Type B pancreatic cell (in vitro differentiated cells): ENCODE results near the gene CENPB. TPM values are rescaled to one million over a fixed set of nuclear protein-coding genes. Genes with fewer than 3 reads are reported as not detected.

Experiments
- DNase-seq: peaks from one replicate; pipeline ENCODE4 v3.0.0; 2021; ENCODE audit warnings: mixed read lengths; ENCODE audit not compliant: unreplicated experiment; ENCODE audit errors: extremely low spot score
- H3K27ac Mint-ChIP-seq: 2 replicates; pipeline ENCODE4 v1.8.0; 2021; ENCODE audit warnings: mild to moderate bottlenecking, mixed read lengths
- H3K27me3 Mint-ChIP-seq: 2 replicates; pipeline ENCODE4 v1.8.0; 2021; ENCODE audit warnings: mixed read lengths
- H3K36me3 Mint-ChIP-seq: 2 replicates; pipeline ENCODE4 v1.8.0; 2021; ENCODE audit warnings: mixed read lengths
- H3K4me1 Mint-ChIP-seq: one replicate; pipeline ENCODE4 v1.8.0; 2021; ENCODE audit warnings: mixed read lengths; ENCODE audit not compliant: unreplicated experiment
- H3K4me3 Mint-ChIP-seq: 2 replicates; pipeline ENCODE4 v1.8.0; 2021; ENCODE audit warnings: mild to moderate bottlenecking, mixed read lengths
- H3K9me3 Mint-ChIP-seq: 2 replicates; pipeline ENCODE4 v1.8.0; 2021; ENCODE audit warnings: mixed read lengths
- total RNA-seq: library from RNA; stranded (reverse); gene quantifications from 2 replicates; pipeline ENCODE4 v1.2.1, GENCODE V29; 2021; ENCODE audit warnings: low replicate concordance
- TF ChIP-seq, protein P1 (sequence below): fragments of 200-600 bp; sonication (generic); conservative IDR thresholded peaks from 2 replicates; pipeline ENCODE4 v1.5.0; 2021; ENCODE audit warnings: antibody characterized with exemption, mild to moderate bottlenecking

Gene CENPB
- total RNA-seq, 1 donor from 2014 or later: 63.2 TPM

DNA sequence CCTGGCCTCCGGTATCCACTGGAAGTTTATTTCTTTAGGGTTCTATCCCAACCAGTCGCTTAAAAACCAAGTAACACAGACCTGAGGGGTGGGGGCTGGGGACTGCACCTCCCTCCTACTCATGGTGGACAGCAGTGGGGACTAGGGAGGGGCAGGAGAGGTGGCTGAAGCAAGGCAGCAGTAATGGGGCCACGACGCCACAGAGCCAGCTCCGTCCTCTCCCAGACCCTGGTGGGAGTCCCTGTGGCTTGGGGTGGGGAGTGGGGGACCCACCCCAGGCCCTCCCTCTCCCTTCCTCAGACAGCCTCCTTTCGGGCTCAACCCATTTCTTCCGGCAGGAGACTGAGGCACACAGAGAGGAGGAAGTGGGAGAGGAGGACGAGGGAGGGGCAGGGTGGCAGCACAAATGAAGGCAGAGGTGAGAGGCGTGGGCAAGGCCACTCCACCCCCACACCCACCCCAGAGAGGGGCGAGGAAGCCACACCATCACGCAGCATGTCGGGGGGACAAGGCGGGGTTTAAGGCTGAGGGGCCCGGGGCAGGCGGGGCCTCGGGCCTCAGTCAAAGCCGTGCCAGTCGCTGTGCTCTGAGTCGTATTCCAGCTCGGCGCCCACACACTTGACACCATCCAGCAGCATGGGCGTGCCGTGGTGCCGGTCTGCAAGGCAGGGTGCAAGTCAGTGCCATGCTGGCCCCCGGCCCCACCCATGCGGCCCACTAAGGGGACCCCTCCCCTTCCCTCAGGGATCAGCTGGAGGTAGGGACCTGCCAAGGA lies 32.9 kb downstream of the CENPB start:
- peaks cover 28% of the 10 kb centered on the region for H3K27me3 Mint-ChIP-seq
- no peaks in the 10 kb centered on the region for H3K36me3 Mint-ChIP-seq
- H3K4me1 Mint-ChIP-seq: peaks cover 3% of the 10 kb centered on the region
- H3K27ac Mint-ChIP-seq: no peak overlapping the region
- no peaks in the 10 kb centered on the region for H3K9me3 Mint-ChIP-seq
- no peak for DNase-seq
- TF ChIP-seq, protein P1, sequence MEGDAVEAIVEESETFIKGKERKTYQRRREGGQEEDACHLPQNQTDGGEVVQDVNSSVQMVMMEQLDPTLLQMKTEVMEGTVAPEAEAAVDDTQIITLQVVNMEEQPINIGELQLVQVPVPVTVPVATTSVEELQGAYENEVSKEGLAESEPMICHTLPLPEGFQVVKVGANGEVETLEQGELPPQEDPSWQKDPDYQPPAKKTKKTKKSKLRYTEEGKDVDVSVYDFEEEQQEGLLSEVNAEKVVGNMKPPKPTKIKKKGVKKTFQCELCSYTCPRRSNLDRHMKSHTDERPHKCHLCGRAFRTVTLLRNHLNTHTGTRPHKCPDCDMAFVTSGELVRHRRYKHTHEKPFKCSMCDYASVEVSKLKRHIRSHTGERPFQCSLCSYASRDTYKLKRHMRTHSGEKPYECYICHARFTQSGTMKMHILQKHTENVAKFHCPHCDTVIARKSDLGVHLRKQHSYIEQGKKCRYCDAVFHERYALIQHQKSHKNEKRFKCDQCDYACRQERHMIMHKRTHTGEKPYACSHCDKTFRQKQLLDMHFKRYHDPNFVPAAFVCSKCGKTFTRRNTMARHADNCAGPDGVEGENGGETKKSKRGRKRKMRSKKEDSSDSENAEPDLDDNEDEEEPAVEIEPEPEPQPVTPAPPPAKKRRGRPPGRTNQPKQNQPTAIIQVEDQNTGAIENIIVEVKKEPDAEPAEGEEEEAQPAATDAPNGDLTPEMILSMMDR: no peak
- no peak overlapping the region for H3K4me3 Mint-ChIP-seq

DNA sequence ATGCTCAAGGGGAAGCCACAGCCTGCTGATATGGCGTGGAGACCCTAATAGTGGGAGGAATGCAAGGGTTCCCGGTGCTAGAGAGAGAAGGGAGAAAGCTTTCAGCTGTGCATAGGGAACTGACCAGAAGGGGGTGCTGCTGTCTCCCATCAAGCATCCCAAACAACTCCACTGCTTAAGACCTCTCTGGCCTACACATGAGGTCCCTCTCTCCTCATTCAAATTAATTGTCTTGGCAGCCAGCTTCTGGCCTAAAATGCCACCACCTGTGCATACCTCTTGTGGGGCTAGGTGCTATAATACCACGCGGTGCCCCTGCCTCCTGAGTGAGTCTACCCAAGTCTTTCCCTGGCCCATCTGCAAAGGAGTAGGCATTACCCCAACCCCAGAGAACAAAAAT lies 33.4 kb downstream of the CENPB start:
- H3K9me3 Mint-ChIP-seq: no peaks in the 10 kb centered on the region
- H3K36me3 Mint-ChIP-seq: no peaks in the 10 kb centered on the region
- TF ChIP-seq, protein P1: peak; percentile 80
- H3K4me3 Mint-ChIP-seq: peak overlapping the region; percentile 49
- no peak for DNase-seq
- H3K27ac Mint-ChIP-seq: no peak overlapping the region
- peaks cover 3% of the 10 kb centered on the region for H3K4me1 Mint-ChIP-seq
- peaks cover 31% of the 10 kb centered on the region for H3K27me3 Mint-ChIP-seq

DNA sequence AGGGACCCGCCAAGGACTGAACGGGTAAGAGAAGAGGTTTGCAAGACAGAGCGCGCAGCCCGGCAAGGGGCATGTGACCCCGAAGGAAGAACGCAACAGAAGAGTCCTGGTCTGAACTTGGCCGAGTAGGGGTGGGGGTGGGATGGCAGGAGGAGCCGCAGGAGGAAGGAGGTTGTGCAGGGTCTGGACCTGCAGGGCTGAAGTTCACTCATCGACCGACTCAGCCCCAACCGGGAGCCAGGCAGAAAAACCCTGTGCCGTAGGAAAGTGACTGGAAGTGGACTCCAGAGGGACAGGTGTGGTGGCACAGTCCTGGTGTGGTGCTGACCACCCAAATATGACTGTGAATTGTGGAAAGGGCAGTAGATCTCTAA lies 34.2 kb downstream of the CENPB start:
- no peaks in the 10 kb centered on the region for H3K36me3 Mint-ChIP-seq
- peak overlapping the region; percentile 66 for H3K27ac Mint-ChIP-seq
- DNase-seq: no peak
- H3K27me3 Mint-ChIP-seq: peaks cover 36% of the 10 kb centered on the region
- H3K9me3 Mint-ChIP-seq: no peaks in the 10 kb centered on the region
- peaks cover 3% of the 10 kb centered on the region for H3K4me1 Mint-ChIP-seq
- TF ChIP-seq, protein P1: no peak
- peak overlapping the region; percentile 74 for H3K4me3 Mint-ChIP-seq

DNA sequence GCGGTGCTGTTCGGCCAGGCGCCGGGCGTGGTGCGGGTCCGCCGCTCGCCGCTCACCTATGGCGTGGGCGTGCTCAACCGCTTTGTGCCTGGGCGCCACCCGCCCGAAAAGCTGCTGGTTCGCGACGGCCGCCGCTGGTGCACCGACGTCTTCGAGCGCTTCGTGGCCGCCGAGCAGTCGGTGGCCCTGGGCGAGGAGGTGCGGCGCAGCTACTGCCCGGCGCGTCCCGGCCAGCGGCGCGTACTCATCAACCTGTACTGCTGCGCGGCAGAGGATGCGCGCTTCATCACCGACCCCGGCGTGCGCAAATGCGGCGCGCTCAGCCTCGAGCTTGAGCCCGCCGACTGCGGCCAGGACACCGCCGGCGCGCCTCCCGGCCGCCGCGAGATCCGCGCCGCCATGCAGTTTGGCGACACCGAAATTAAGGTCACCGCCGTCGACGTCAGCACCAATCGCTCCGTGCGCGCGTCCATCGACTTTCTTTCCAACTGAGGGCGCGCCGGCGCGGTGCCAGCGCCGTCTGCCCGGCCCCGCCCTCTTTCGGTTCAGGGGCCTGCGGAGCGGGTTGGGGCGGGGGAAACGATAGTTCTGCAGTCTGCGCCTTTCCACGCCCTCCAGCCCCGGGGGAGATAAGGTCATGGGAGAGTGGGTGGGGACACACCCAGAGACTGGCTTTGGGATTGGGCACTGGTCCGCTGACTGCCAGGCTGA lies 34.7 kb downstream of the CENPB start:
- peak overlapping the region; percentile 66 for H3K27ac Mint-ChIP-seq
- peak overlapping the region; percentile 74 for H3K4me3 Mint-ChIP-seq
- no peak for DNase-seq
- TF ChIP-seq, protein P1: no peak
- H3K4me1 Mint-ChIP-seq: peaks cover 3% of the 10 kb centered on the region
- H3K27me3 Mint-ChIP-seq: peaks cover 41% of the 10 kb centered on the region
- no peaks in the 10 kb centered on the region for H3K9me3 Mint-ChIP-seq
- H3K36me3 Mint-ChIP-seq: no peaks in the 10 kb centered on the region

DNA sequence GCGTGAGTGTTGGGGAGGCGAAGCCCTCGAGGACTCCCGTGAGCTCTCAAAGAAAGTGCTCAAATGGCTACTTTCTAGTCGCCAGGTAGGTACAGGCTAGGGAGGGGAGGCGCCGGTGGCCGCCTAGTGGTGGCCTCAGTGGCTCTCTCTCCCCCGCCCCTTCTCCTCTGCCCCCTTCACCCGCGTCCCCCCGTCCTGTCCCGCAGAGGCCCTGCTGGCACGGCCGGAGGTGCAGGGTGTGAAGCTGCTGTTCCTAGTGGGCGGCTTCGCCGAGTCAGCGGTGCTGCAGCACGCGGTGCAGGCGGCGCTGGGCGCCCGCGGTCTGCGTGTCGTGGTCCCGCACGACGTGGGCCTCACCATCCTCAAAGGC lies 35.2 kb downstream of the CENPB start:
- Mint-ChIP-seq H3K27me3 (peaks cover 47% of the 10 kb centered on the region), H3K9me3 (no peaks in the 10 kb centered on the region)

More for the DNA sequence above, 35.2 kb downstream of the CENPB start:
- no peak overlapping the region for H3K4me3 Mint-ChIP-seq
- no peaks in the 10 kb centered on the region for H3K36me3 Mint-ChIP-seq
- TF ChIP-seq, protein P1: peak; percentile 52
- H3K27ac Mint-ChIP-seq: no peak overlapping the region
- DNase-seq: no peak
- peaks cover 3% of the 10 kb centered on the region for H3K4me1 Mint-ChIP-seq
